HG02981 (cell line): ENCODE results near the gene COL21A1.
"Not testable (repeated sequence)": the region's sequence is repeated elsewhere in the genome, so short reads cannot be mapped to it uniquely, and the experiment has no call there.

Experiments
- ATAC-seq: cut with Tn5 transposase; IDR thresholded peaks from one replicate; pipeline ENCODE4 v1.9.1; 2021; ENCODE audit warnings: mild to moderate bottlenecking, moderate library complexity; ENCODE audit not compliant: unreplicated experiment

COL21A1 gene

GRCh38 chr6:56021943-56022342 is 225.4 kb downstream of the COL21A1 start:
- ATAC-seq: no peak

GRCh38 chr6:56019973-56020372 is 227.4 kb downstream of the COL21A1 start:
- no peak for ATAC-seq

GRCh38 chr6:56017198-56017597 is 230.2 kb downstream of the COL21A1 start:
- ATAC-seq: no peak

- not testable (repeated sequence) for ATAC-seq
Observed at GRCh38 chr6:56014039-56014438, 233.3 kb downstream of the COL21A1 start.

- ATAC-seq: no peak
Observed at GRCh38 chr6:56009636-56010035, 237.7 kb downstream of the COL21A1 start.
